Stimulated activated CD8-positive, alpha-beta memory T cell treated with anti-CD3 and anti-CD28 coated beads, Interleukin-15, amount 100 ng/mL, for 1 hour (primary cell): Measurements from ENCODE around the gene PTGR3.
"Not testable (repeated sequence)": the region's sequence is repeated elsewhere in the genome, so short reads cannot be mapped to it uniquely, and the experiment has no call there.

ENCODE experiments used
- DNase-seq: peaks from one replicate; pipeline ENCODE4 v3.0.0-alpha.2; 2020; ENCODE audit warnings: low read depth

PTGR3 gene

GRCh38 chr18:75202696-75203365, 6.1 kb downstream of the PTGR3 start:
- no peak for DNase-seq

GRCh38 chr18:75201282-75202270, 7.4 kb downstream of the PTGR3 start:
- no peak for DNase-seq

- DNase-seq = no peak
Observed at GRCh38 chr18:75200605-75201280, 8.2 kb downstream of the PTGR3 start.

- DNase-seq = no peak
Observed at GRCh38 chr18:75200071-75200470, 8.9 kb downstream of the PTGR3 start.

GRCh38 chr18:75199327-75199726, 9.6 kb downstream of the PTGR3 start:
- no peak for DNase-seq

GRCh38 chr18:75198036-75198435, 10.9 kb downstream of the PTGR3 start:
- no peak for DNase-seq

GRCh38 chr18:75192899-75193298, 16.0 kb downstream of the PTGR3 start:
- no peak for DNase-seq

- no peak for DNase-seq
Observed at GRCh38 chr18:75189696-75190095, 19.2 kb downstream of the PTGR3 start.

- DNase-seq = not testable (repeated sequence)
Observed at GRCh38 chr18:75187702-75188101, 21.2 kb downstream of the PTGR3 start.

GRCh38 chr18:75185460-75185859, 23.5 kb downstream of the PTGR3 start:
- no peak for DNase-seq

GRCh38 chr18:75183973-75184493, 24.9 kb downstream of the PTGR3 start:
- DNase-seq = no peak

GRCh38 chr18:75183524-75183923, 25.4 kb downstream of the PTGR3 start:
- DNase-seq = no peak

- no peak for DNase-seq
Observed at GRCh38 chr18:75179819-75180600, 28.9 kb downstream of the PTGR3 start.

GRCh38 chr18:75178376-75178775, 30.6 kb downstream of the PTGR3 start:
- no peak for DNase-seq

GRCh38 chr18:75176849-75177248, 32.1 kb downstream of the PTGR3 start:
- no peak for DNase-seq

GRCh38 chr18:75173738-75174137, 35.2 kb downstream of the PTGR3 start:
- no peak for DNase-seq

- DNase-seq = no peak
Observed at GRCh38 chr18:75173125-75173432, 35.9 kb downstream of the PTGR3 start.

GRCh38 chr18:75172299-75173124, 36.4 kb downstream of the PTGR3 start:
- DNase-seq = no peak

GRCh38 chr18:75170916-75171315, 38.0 kb downstream of the PTGR3 start:
- no peak for DNase-seq

- no peak for DNase-seq
Observed at GRCh38 chr18:75170022-75170789, 38.7 kb downstream of the PTGR3 start.
